HG03025 (cell line): ENCODE measurements around the gene FBN1.

Experiments
- ATAC-seq: cut with Tn5 transposase; IDR thresholded peaks from one replicate; pipeline ENCODE4 v1.9.1; 2021; ENCODE audit warnings: mild to moderate bottlenecking, moderate library complexity; ENCODE audit not compliant: unreplicated experiment, low FRiP score

FBN1 gene

DNA sequence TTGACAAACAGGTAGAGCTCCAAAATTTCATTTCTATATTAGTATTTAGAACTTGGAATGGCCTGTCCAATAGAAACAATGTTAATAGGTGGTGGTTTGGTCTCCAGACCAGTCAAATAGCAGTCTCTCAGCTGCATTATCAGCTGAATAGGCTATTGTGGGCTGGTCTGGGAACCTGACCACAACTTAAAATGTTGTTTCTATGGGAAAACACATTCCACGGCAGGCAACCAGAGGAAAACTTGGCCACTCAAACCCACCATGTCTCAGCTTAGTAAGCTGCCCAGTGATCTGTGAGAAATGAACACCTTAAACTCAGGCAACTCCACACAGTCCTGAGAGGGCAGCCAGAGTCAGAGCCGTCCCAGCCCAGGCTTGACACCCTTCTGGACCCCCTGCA is 20.4 kb downstream of the FBN1 start:
- no peak for ATAC-seq

DNA sequence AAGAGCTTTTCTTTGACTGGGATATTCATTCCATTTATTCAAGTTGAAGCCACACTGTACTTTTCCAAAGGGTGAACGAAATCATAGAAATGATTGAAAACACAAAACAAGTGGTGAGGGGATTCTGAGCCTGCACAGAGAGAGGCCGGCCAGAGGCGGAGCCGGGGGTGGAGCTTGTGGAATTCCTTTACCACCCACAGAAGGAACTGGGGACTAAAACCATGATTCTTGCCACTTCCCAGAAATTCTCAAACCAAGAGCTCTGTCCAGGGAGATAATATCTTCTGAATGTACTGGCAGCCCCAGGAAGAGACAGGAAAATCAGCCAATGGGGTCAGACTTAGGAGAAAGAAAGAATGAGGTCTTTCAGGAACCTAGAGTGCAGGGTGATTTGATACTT is 20.8 kb downstream of the FBN1 start:
- ATAC-seq = no peak

DNA sequence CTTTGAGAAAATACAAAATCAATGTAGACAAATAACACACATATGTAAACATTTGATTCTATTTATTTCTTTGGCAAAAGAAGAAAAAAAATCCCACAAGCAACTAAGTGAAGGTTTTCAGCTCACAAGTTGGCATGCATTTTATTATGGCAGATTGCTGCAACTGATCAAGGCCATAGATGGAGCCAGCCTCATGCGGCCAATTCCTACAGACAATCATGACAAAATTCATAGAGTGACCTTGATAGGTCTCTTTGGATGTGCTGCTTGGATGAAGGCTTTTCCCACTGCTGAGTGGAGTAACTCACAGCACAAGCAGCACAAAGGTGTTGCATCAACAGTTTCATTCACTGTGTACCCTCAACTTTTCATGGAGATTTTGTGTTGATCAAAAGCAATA is 22.1 kb downstream of the FBN1 start:
- ATAC-seq = no peak

DNA sequence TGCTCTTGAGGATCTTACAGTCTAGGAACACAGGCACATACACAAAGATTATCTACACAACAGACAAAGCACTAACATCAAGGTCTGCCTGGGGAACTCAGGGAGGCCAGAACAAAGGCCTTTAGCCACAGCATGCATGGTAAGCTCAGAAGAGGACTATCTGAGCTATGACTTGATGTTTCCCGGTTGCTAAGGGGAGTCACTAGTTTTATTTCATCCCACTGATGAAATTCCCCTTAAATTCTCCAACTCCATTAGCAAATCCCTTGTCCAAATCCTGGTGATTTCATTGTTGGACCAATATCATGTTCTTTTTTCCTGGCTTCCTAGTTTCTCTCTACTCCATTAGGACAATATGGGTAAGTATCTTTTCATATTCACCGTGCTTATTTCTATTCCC is 23.3 kb downstream of the FBN1 start:
- no peak for ATAC-seq

DNA sequence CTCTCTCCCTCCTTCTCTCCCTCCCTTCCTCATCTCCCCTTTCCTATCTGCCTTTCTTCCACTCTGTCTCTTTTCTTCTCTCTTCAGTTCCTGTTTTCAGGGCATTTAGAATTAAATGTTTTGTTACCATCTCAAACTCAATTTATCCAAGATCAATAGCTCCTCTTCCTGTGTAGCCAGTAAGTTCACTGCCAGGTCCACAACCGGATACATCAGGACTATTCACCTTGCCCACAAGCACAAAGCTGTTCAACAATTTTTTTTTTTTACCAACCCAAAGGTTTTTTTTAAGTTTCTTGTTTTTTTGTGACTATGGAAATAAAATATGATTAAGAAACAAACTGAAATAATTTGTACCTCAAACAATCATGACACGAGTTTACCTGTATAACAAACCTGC is 26.1 kb downstream of the FBN1 start:
- ATAC-seq = no peak

DNA sequence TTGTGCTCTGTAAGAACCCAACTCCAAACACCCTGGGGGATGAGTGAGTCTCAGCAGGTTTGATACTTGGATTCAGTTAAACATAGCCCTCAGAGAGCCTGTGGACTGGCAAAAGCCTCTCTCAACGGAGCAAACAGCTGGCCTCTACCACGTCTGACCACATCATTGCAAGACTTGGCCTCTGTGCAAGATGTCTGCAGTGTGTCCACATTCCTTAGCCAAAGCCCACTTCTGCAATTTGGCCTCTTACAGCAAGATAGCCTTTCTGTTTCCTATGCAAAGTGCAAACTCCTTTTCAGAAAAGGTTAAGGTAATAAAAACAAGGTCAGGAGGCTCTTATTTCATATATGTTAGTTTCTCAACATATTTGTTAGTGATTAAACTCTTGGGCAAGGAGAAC is 27.9 kb downstream of the FBN1 start:
- ATAC-seq = no peak

DNA sequence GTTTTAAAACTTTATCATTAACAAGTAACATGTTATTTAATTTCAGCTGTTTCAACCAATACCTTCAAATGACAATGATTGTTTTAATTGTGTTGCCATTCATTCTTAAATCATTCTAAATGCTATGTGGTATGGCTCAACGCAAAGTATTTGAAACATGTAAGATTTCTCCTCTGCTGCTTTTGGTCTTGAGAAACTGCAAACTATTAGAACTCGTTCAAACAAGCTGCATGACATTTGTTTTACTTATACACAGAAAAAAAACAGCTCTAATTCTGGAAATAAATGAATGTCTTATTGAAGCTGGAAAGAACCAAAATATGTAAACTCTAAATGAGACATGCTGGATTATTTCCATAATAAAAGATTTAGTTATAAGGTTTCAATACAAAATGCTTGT is 29.3 kb downstream of the FBN1 start:
- no peak for ATAC-seq

DNA sequence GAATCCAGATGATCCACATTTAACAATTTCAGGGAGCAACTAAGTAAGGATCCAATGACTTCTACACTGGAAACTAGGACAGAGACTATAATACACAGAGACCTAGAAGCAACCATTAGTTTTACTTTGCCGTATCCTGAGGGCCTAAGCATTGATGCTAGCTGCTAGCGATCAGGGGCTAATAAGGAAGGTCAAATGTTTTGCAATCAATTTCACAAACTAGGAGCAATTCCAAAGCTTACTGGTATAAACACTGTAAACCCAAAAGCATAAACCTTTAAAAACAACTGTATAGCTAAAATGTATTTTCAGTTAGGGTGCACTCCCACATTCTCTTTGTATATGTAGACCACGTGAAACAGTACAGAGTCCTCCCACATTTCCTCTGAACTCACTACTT is 31.5 kb downstream of the FBN1 start:
- ATAC-seq = no peak

DNA sequence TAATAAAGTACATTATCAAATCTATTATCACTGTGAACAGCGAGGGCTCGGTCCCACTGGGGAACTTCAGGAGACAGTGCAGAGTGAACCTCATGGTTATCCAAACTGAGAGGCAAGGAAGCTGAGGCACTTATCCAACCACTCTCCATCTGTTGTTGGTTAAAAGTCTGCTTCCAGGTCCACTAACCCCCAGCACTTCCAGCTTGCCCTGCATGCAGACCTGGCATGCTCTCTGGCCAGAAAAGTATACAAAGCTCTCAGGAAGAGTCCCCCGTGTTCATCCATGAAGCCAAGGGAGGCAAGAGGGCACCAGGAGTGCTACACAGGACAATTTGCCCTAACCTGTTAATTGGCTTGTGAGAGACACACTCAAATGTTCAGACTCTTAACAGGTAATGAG is 36.0 kb downstream of the FBN1 start:
- no peak for ATAC-seq

DNA sequence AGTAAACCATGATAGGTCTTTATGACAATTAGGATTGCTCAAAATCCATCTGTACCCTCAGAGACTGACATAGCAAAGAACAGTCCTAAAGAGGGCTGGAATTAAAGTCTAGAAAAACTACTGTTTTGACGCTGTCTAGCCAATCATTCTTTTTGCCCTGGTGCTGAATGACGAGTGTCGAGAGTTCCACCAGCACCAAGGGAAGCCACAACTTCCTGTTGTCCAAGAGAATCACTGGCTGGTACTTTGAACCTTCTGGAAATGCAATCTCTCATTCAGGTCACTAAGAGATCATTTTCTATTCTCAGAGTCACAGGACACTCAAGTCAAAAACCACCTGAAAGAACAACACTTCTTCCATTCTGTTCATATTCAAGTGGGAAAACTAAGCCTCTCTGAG is 37.7 kb downstream of the FBN1 start:
- ATAC-seq = no peak

DNA sequence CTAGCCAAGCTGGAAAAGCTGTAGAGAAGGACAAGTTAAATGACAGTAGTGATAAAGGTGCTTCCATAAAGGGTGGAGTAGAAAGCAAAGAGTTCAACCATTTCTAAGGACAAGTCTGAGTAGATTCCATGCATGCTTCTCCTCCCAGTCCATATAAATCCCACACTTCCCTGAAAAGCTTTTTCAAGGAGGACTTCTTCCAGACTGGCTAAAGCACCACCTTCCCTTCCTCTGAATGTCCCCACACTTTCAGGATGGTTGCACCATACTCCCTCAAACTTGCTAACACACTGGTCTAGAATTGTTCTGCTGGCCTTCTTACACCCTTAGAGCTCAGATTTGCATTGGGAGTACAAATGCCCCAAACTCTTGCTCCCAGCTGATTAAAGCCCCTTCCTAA is 40.9 kb downstream of the FBN1 start:
- no peak for ATAC-seq

DNA sequence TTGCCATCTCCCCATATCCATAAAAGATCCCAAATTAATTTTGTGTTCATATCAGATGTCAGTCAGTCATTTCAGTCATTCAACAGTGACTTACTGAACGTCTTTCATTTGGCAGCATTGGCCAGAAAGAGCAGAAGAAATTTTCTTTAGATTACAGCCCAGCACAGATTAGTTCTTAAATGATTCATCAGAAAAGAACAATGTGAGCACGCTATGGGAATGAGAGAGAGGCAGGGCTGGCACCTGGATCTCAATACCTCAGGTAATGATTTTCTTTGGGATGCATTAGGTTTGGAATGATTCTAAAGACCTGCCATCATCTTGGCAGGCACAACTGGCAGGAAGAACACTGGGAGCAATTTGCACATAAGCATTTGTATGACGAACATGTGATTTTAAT is 41.6 kb downstream of the FBN1 start:
- ATAC-seq = no peak

DNA sequence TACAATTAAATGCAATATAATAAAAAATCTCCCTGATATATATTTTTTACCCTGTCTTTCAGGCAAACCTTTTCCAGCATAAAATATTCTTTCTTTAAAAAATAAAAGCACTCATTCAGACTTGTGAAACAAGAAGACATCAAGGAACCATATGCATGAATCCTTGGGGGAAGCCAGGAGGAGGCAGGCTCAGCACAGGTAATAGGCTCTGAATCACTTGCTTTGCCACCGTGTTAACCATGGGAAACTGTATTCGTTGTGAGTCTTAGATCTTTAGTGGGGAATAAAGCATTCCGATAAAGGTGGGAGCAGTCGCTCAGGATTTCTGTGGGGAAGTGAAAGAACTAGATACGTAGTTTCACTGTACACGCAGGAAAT is 42.4 kb downstream of the FBN1 start:
- ATAC-seq = no peak

DNA sequence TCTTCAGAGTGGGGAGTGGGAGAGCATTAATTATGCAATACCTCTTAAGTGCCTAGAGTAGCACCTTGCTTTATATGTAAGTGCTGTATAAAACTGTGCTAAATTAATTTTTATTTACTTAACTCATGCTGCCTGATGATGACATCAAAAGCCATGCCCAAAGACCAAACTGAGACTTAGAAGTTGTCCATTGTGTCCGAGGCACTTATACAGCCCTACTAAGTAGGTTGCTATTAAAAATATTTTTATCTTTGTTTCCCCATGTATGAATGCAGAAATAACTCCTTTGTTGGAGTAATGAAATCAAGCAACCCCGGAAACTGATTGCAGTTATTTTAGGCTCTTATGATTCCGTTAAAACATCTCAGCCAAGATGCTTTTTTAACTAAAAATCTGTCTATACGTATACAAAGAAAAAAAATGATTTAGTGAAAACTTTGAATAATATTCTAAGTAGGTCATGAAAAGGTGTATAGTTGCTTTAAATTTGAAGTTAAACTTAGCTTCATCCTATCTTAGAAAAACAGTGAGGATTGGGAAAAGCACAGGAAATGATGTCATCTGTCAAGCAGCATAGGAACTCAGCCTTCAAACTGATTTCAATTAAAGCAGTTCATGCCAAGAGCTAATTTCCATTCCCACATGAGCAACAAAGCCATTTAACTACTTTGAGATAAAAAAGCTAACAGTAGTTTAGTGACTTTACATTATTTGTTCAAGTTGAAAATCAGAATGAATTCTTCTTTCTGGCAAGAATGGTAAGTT is 43.0 kb downstream of the FBN1 start:
- no peak for ATAC-seq

DNA sequence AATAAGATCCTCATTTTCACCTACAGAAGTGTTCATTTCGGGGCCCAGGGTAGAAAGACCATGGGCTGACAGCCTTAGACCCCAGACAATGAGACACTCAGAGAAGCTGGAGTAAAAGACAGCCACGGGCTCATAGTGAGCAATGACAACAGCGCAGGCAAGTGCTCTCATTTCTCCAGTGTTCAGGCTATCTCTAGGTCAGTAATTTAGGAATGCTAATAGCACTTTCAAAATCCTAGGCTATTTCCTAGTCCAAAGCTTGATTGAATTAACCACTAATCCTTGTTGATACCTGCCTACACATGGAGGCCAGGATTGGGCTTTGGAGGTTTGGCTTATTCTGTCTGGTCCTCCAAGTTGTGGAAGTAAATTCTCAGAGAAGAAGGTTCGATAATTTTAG is 44.4 kb downstream of the FBN1 start:
- no peak for ATAC-seq

DNA sequence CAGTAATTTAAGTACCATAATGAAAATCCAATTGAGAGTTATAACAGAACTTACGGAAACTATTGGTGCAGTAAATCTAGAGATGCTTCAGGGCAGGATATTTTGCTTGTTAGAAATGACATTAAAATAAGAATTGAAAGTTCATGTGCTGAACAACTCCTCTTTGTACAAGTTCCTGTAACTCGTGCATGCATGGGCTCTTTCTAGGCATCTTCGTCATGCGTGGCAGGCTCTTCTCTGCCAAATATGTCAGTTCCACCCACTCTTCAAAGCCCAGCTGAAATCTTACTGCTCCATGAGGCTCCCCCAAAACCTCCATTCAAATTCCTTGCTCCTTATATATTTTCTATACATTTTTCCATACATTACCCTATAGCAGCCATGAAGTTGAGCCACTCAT is 48.7 kb downstream of the FBN1 start:
- peak; percentile 44 for ATAC-seq

DNA sequence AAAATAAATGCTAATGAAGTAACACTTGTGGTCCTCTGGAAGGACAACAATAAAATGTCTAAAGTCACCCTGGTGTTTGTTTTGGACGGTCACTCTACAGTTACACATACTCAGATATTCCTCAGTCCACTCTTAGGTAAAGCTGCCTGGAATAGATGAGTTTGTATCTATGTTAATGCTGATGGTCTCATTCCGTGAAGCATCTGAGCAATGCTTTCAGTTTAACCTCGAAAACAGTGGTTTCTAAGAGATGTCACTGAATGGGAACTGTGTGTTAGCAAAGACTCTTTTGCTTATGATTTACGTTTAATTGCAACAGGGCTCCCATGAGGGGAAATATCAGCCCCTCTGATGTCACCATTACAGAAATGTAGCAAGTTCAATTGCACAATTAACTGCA is 49.1 kb downstream of the FBN1 start:
- ATAC-seq = peak; percentile 47

DNA sequence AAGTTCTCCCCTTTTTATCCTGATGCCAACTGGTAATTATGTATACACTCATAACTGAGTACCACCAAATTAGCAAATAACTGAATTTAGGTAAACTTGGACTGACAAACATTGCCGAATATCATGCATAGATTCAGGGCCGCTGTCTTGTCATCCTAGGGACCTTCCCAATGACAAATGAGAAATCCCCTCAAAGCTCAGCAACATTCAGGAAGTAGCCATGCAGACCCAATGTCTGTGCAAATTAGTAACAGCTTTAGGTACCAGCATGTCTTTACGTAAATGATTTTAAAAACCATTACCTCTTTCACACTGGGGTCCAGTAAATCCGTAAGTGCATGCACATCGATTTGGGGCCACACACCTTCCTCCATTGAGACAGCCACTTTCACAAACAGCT is 49.5 kb downstream of the FBN1 start:
- peak; percentile 39 for ATAC-seq

DNA sequence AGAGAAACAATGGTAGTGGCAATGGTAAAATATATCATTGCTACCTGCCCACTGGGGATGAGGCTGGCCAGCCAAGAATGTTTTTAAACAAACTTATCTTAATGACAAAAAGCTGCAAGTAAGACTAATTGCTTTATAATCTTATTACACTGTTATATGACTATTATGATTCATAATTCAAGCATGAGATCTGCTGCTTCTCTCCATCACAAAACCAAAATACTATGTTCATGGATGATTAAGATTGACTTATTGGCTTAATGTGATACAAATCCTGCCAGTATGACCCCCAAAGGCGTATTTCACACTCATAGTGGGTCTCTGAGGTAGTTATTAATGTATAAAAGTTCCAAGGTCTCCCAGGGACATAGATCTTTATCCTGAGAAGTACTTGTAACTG is 52.6 kb downstream of the FBN1 start:
- no peak for ATAC-seq

DNA sequence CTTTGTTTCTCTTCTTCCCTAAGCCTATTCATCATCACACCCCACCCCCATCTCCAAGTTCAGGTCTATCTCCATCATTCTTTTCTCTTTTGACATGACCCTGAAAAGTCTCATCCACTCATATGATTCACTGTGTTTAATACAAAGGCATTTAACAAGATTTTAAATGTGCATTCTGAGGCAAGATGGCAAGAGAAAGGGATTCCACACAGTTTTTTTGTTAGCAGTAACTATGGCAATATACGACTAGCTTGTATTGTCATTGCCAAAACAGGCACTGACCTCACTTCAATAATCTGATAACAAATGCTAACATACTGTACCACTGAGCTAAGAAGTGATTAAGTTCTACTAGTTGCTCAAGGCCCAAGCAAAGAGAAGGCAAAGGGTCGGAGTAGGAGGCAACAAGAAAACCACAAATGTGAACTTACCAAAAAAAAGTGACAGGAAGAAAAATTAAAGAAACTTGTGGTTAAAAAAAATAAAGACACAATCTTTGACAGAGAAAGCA is 53.2 kb downstream of the FBN1 start:
- no peak for ATAC-seq

DNA sequence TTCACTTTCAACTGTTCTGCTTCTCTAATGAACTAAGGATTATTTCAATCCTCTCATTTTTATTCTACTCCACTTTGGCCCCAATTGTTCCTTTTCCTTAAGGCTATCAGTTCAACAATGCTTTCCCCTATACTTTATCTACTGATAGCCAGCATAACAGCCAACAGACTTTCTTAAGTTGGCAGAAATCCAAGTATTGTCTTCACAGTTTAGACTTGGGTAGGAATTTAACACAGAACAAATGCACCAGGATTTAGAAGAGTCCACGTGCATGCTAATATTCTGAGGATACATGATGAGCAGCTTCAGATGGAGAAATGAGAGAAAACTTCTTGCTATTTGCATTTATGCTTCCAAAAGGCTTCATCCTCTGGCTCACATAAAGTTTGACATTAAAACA is 54.8 kb downstream of the FBN1 start:
- no peak for ATAC-seq

DNA sequence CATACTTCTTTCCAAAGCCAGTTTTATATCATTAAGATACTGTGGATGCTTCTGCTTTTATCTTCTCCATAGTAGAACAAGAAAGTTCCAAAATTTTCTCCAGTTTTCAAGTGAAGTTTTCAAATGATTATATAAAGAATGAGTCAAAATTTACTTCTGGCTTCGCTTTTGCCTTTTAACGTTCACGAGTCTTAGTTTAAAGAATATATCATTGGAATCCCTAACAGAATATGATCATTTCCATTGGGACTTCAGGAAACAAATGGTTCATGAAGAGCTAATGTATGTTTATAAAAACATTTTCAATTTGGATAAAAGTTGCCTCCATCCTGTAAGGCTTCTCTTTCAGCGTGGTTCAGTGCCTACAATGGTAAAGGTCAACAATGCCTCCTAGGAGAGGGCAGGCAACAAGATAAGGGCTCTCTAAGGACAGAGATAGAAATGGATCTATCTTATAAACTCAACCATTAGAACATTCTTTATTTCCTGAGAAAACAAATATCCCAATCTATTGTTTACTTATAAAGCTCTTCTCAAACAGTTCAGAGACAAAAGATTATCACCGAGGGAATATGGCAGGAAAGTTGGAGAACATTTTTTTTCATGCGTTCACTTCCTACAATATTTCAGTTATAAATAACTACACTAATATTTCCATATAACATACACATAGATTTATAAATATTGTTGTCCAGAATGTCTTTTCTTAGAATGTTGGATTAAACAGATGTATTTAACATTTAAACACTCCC is 60.5 kb downstream of the FBN1 start:
- ATAC-seq = no peak
